Vagina (tissue), 2 donors: ENCODE measurements around the gene DHX40. TPM values are rescaled to one million over a fixed set of nuclear protein-coding genes. Genes with fewer than 3 reads are reported as not detected.
A peak's percentile ranks its signal among the peaks of the same experiment; 100 is the strongest.
"Not testable (repeated sequence)": the region's sequence is repeated elsewhere in the genome, so short reads cannot be mapped to it uniquely, and the experiment has no call there.

Experiments
- DNase-seq, 2 donors: peaks; one replicate each; pipeline ENCODE4 v3.0.0-alpha.2; 2017; ENCODE audit errors: extremely low spot score in 2 of 2
- H3K27ac ChIP-seq: fragments of 200-600 bp; sonication (generic); one replicate; pipeline ENCODE4 v1.5.1; 2019
- H3K27me3 ChIP-seq: fragments of 200-600 bp; sonication (generic); one replicate; pipeline ENCODE4 v1.5.1; 2019
- H3K36me3 ChIP-seq, 2 donors: fragments of 200-600 bp; sonication (generic); one replicate each; pipeline ENCODE4 v1.5.1; 2017 to 2019
- H3K4me1 ChIP-seq: fragments of 200-600 bp; sonication (generic); one replicate; pipeline ENCODE4 v1.5.1; 2019
- H3K4me3 ChIP-seq, 2 donors: fragments of 200-600 bp; sonication (generic); 1 replicate in 1 of 2; 2 replicates in 1 of 2; pipeline ENCODE4 v1.5.1; 2016 to 2019
- H3K9me3 ChIP-seq: fragments of 200-600 bp; sonication (generic); one replicate; pipeline ENCODE4 v1.5.1; 2019
- CTCF ChIP-seq, 3 experiments: fragments of 450-650 bp in 2 of 3; fragments of 200-600 bp in 1 of 3; sonication (generic) in 1 of 3; IDR thresholded peaks; one replicate each; pipeline ENCODE4 v1.5.1; 2017 to 2019; ENCODE audit warnings: antibody characterized with exemption in 3 of 3, mild to moderate bottlenecking in 2 of 3, moderate library complexity in 2 of 3
- POLR2A ChIP-seq, 2 donors: fragments of 450-650 bp; IDR thresholded peaks; one replicate each; pipeline ENCODE4 v1.6.1; 2017; ENCODE audit warnings: antibody characterized with exemption in 2 of 2, mild to moderate bottlenecking in 2 of 2, moderate library complexity in 2 of 2
- POLR2AphosphoS5 ChIP-seq, 2 donors: sonication (generic); formaldehyde crosslinking; IDR thresholded peaks; one replicate each; pipeline ENCODE4 v1.9.0; 2017; ENCODE audit warnings: antibody characterized with exemption in 2 of 2, mild to moderate bottlenecking in 2 of 2, low read depth in 1 of 2; ENCODE audit not compliant: insufficient read depth in 1 of 2
- intact Hi-C: fragments of 100-400 bp; cut with DNase I; formaldehyde crosslinking; loops from one replicate; pipeline ENCODE4 v1.15.1; 2023
- total RNA-seq: library from RNA; depleted of rRNA; stranded (reverse); fragments of >200 nt; gene quantifications from one replicate; pipeline ENCODE4 v1.2.3, GENCODE V29; 2016

DHX40 gene
- total RNA-seq, 1 donor from 2014 or later, result 31.4 TPM

GRCh38 chr17:59561042-59561441, 4.4 kb upstream of the DHX40 start:
- peaks cover 4% of the 10 kb centered on the region for H3K4me1 ChIP-seq
- no peak overlapping the region for H3K27ac ChIP-seq
- intact Hi-C loops, result no loop called here
- H3K27me3 ChIP-seq, result no peaks in the 10 kb centered on the region
- TF ChIP-seq CTCF (IDR thresholded peaks at IDR 0.05) (peak in 1 of 3 experiments; percentile 14), POLR2A (IDR thresholded peaks at IDR 0.05) (no peak), POLR2AphosphoS5 (IDR thresholded peaks at IDR 0.05; ENCODE audit: insufficient read depth in 1 of 2, low read depth in 1 of 2) (no peak)
- no peaks in the 10 kb centered on the region for H3K9me3 ChIP-seq
- no peak for DNase-seq
- no peaks in the 10 kb centered on the region for H3K36me3 ChIP-seq
- H3K4me3 ChIP-seq, result no peak overlapping the region

- Histone ChIP-seq H3K4me3 (peak overlapping the region; percentile 79 to 89), H3K4me1 (peaks cover 12% of the 10 kb centered on the region), H3K9me3 (no peaks in the 10 kb centered on the region), H3K36me3 (peaks cover 0 to 5% of the 10 kb centered on the region in 2 donors), H3K27ac (peak overlapping the region; percentile 81), H3K27me3 (no peaks in the 10 kb centered on the region)
- intact Hi-C loops, result no loop called here
- no peak for DNase-seq
- no peak for TF ChIP-seq POLR2AphosphoS5 (IDR thresholded peaks at IDR 0.05; ENCODE audit: insufficient read depth in 1 of 2, low read depth in 1 of 2)
- TF ChIP-seq POLR2A (IDR thresholded peaks at IDR 0.05), result no peak
- no peak for TF ChIP-seq CTCF (IDR thresholded peaks at IDR 0.05)
Measured at GRCh38 chr17:59565959-59566324, 532 bp downstream of the DHX40 start.

- DNase-seq, H3K4me3 ChIP-seq, intact Hi-C loops, H3K9me3 ChIP-seq, H3K27me3 ChIP-seq, H3K27ac ChIP-seq: not testable (repeated sequence)
- H3K36me3 ChIP-seq, result peaks cover 0 to 19% of the 10 kb centered on the region in 2 donors
- H3K4me1 ChIP-seq, result peaks cover 12% of the 10 kb centered on the region
Measured at GRCh38 chr17:59569151-59569550, 3.7 kb downstream of the DHX40 start.

- intact Hi-C loops, result no loop called here
- TF ChIP-seq POLR2A (IDR thresholded peaks at IDR 0.05) (no peak), CTCF (IDR thresholded peaks at IDR 0.05) (no peak), POLR2AphosphoS5 (IDR thresholded peaks at IDR 0.05; ENCODE audit: insufficient read depth in 1 of 2, low read depth in 1 of 2) (no peak)
- H3K9me3 ChIP-seq, result no peaks in the 10 kb centered on the region
- H3K27me3 ChIP-seq, result no peaks in the 10 kb centered on the region
- no peak overlapping the region for H3K4me3 ChIP-seq
- no peak overlapping the region for H3K27ac ChIP-seq
- H3K36me3 ChIP-seq, result peaks cover 0 to 28% of the 10 kb centered on the region in 2 donors
- DNase-seq, result no peak
- H3K4me1 ChIP-seq, result no peaks in the 10 kb centered on the region
Measured at GRCh38 chr17:59572301-59572924, 7.0 kb downstream of the DHX40 start.

GRCh38 chr17:59584168-59584567, 18.8 kb downstream of the DHX40 start:
- H3K27me3 ChIP-seq, result not testable (repeated sequence)

GRCh38 chr17:59600169-59600568, 34.8 kb downstream of the DHX40 start:
- no peaks in the 10 kb centered on the region for H3K4me1 ChIP-seq
- DNase-seq, result no peak
- no peak for TF ChIP-seq CTCF (IDR thresholded peaks at IDR 0.05)
- TF ChIP-seq POLR2A (IDR thresholded peaks at IDR 0.05), result no peak
- TF ChIP-seq POLR2AphosphoS5 (IDR thresholded peaks at IDR 0.05; ENCODE audit: insufficient read depth in 1 of 2, low read depth in 1 of 2), result no peak
- peaks cover 0 to 32% of the 10 kb centered on the region in 2 donors for H3K36me3 ChIP-seq
- no peaks in the 10 kb centered on the region for H3K27me3 ChIP-seq
- H3K9me3 ChIP-seq, result no peaks in the 10 kb centered on the region
- no peak overlapping the region for H3K27ac ChIP-seq
- H3K4me3 ChIP-seq, result no peak overlapping the region
- intact Hi-C loops, result no loop called here

More at GRCh38 chr17:59584168-59584567, 18.8 kb downstream of the DHX40 start:
- DNase-seq, H3K36me3 ChIP-seq, H3K4me1 ChIP-seq, H3K4me3 ChIP-seq, H3K9me3 ChIP-seq, H3K27ac ChIP-seq, intact Hi-C loops: not testable (repeated sequence)
